ENCODE measurements around the gene GRIK2.

The GRIK2 gene

GRCh38 chr6:101605874-101606273 is 212.4 kb downstream of the GRIK2 start:
- no peak overlapping the region for H2AFZ ChIP-seq (ENCODE audit: insufficient read depth, low read length, poor library complexity)
- no peak overlapping the region for H3K14ac ChIP-seq (ENCODE audit: low read length)
- H3K4me1 ChIP-seq (ENCODE audit: control insufficient read depth in 1 of 2, insufficient read depth in 2 of 2, low read length in 2 of 2), result no peaks in the 10 kb centered on the region
- no peak overlapping the region for H3K27ac ChIP-seq (ENCODE audit: low read depth, low read length)
- no peaks in the 10 kb centered on the region for H3K79me1 ChIP-seq (ENCODE audit: low read length)
- no peak overlapping the region for H2AK5ac ChIP-seq (ENCODE audit: low read length)
- no peaks in the 10 kb centered on the region for H3K79me2 ChIP-seq (ENCODE audit: control insufficient read depth, insufficient read depth, low read length, poor library complexity)
- no peaks in the 10 kb centered on the region for H3K9me3 ChIP-seq (ENCODE audit: insufficient read depth, low read depth, low read length)
- H2BK120ac ChIP-seq (ENCODE audit: insufficient read depth, low read length, poor library complexity), result no peak overlapping the region
- no peaks in the 10 kb centered on the region for H3K36me3 ChIP-seq (ENCODE audit: control insufficient read depth in 1 of 2, insufficient read depth in 2 of 2, low read length in 2 of 2)
- H3K27me3 ChIP-seq (ENCODE audit: insufficient read depth, low read length), result no peaks in the 10 kb centered on the region
- no peak overlapping the region for H2BK12ac ChIP-seq (ENCODE audit: low read length)
- H4K8ac ChIP-seq (ENCODE audit: low read depth, low read length), result no peak overlapping the region
- no peak for DNase-seq
- no peak overlapping the region for H3K9ac ChIP-seq (ENCODE audit: low read length)
- H4K12ac ChIP-seq (ENCODE audit: low read depth, low read length), result no peak overlapping the region
- no peak overlapping the region for H3K4me3 ChIP-seq (ENCODE audit: low read depth, low read length)
- no peak overlapping the region for H3K23ac ChIP-seq (ENCODE audit: low read length)
- no peak overlapping the region for H3K18ac ChIP-seq (ENCODE audit: low read length)
- no peak overlapping the region for H3K4ac ChIP-seq (ENCODE audit: low read depth, low read length)
- H3K4me2 ChIP-seq (ENCODE audit: low read length), result no peak overlapping the region
- H2BK5ac ChIP-seq (ENCODE audit: low read depth, low read length, poor library complexity), result no peak overlapping the region
- H4K91ac ChIP-seq (ENCODE audit: low read depth, low read length), result no peak overlapping the region

GRCh38 chr6:101607111-101607690 is 213.7 kb downstream of the GRIK2 start:
- H3K79me1 ChIP-seq (ENCODE audit: low read length), result no peaks in the 10 kb centered on the region
- no peak overlapping the region for H3K4me2 ChIP-seq (ENCODE audit: low read length)
- DNase-seq, result no peak
- no peaks in the 10 kb centered on the region for H3K36me3 ChIP-seq (ENCODE audit: control insufficient read depth in 1 of 2, insufficient read depth in 2 of 2, low read length in 2 of 2)
- no peak overlapping the region for H4K8ac ChIP-seq (ENCODE audit: low read depth, low read length)
- no peak overlapping the region for H3K23ac ChIP-seq (ENCODE audit: low read length)
- no peaks in the 10 kb centered on the region for H3K9me3 ChIP-seq (ENCODE audit: insufficient read depth, low read depth, low read length)
- no peaks in the 10 kb centered on the region for H3K79me2 ChIP-seq (ENCODE audit: control insufficient read depth, insufficient read depth, low read length, poor library complexity)
- H3K14ac ChIP-seq (ENCODE audit: low read length), result no peak overlapping the region
- no peaks in the 10 kb centered on the region for H3K27me3 ChIP-seq (ENCODE audit: insufficient read depth, low read length)
- H2AFZ ChIP-seq (ENCODE audit: insufficient read depth, low read length, poor library complexity), result no peak overlapping the region
- H3K4me3 ChIP-seq (ENCODE audit: low read depth, low read length), result no peak overlapping the region
- H2BK12ac ChIP-seq (ENCODE audit: low read length), result no peak overlapping the region
- no peak overlapping the region for H4K91ac ChIP-seq (ENCODE audit: low read depth, low read length)
- H4K12ac ChIP-seq (ENCODE audit: low read depth, low read length), result no peak overlapping the region
- H3K4me1 ChIP-seq (ENCODE audit: control insufficient read depth in 1 of 2, insufficient read depth in 2 of 2, low read length in 2 of 2), result no peaks in the 10 kb centered on the region
- H2BK5ac ChIP-seq (ENCODE audit: low read depth, low read length, poor library complexity), result no peak overlapping the region
- no CpG with 5 or more reads among the region's 4 CpGs for WGBS (ENCODE audit: extremely low coverage, insufficient coverage, insufficient read length)
- no peak overlapping the region for H2AK5ac ChIP-seq (ENCODE audit: low read length)
- no peak overlapping the region for H3K9ac ChIP-seq (ENCODE audit: low read length)
- H3K27ac ChIP-seq (ENCODE audit: low read depth, low read length), result no peak overlapping the region
- no peak overlapping the region for H3K18ac ChIP-seq (ENCODE audit: low read length)
- no peak overlapping the region for H3K4ac ChIP-seq (ENCODE audit: low read depth, low read length)
- no peak overlapping the region for H2BK120ac ChIP-seq (ENCODE audit: insufficient read depth, low read length, poor library complexity)

GRCh38 chr6:101608703-101609102 is 215.2 kb downstream of the GRIK2 start:
- H2AFZ ChIP-seq (ENCODE audit: insufficient read depth, low read length, poor library complexity), result no peak overlapping the region
- H2AK5ac ChIP-seq (ENCODE audit: low read length), result no peak overlapping the region
- H3K4me1 ChIP-seq (ENCODE audit: control insufficient read depth in 1 of 2, insufficient read depth in 2 of 2, low read length in 2 of 2), result no peaks in the 10 kb centered on the region
- H3K4ac ChIP-seq (ENCODE audit: low read depth, low read length), result no peak overlapping the region
- no peak overlapping the region for H4K91ac ChIP-seq (ENCODE audit: low read depth, low read length)
- no peak overlapping the region for H3K23ac ChIP-seq (ENCODE audit: low read length)
- no peak overlapping the region for H3K27ac ChIP-seq (ENCODE audit: low read depth, low read length)
- DNase-seq, result no peak
- no peak overlapping the region for H2BK5ac ChIP-seq (ENCODE audit: low read depth, low read length, poor library complexity)
- no peak overlapping the region for H4K8ac ChIP-seq (ENCODE audit: low read depth, low read length)
- H3K4me2 ChIP-seq (ENCODE audit: low read length), result no peak overlapping the region
- H2BK120ac ChIP-seq (ENCODE audit: insufficient read depth, low read length, poor library complexity), result no peak overlapping the region
- H3K14ac ChIP-seq (ENCODE audit: low read length), result no peak overlapping the region
- H3K9ac ChIP-seq (ENCODE audit: low read length), result no peak overlapping the region
- H3K9me3 ChIP-seq (ENCODE audit: insufficient read depth, low read depth, low read length), result no peaks in the 10 kb centered on the region
- no peaks in the 10 kb centered on the region for H3K36me3 ChIP-seq (ENCODE audit: control insufficient read depth in 1 of 2, insufficient read depth in 2 of 2, low read length in 2 of 2)
- no peak overlapping the region for H4K12ac ChIP-seq (ENCODE audit: low read depth, low read length)
- no peak overlapping the region for H3K4me3 ChIP-seq (ENCODE audit: low read depth, low read length)
- no peaks in the 10 kb centered on the region for H3K27me3 ChIP-seq (ENCODE audit: insufficient read depth, low read length)
- no peaks in the 10 kb centered on the region for H3K79me2 ChIP-seq (ENCODE audit: control insufficient read depth, insufficient read depth, low read length, poor library complexity)
- no peaks in the 10 kb centered on the region for H3K79me1 ChIP-seq (ENCODE audit: low read length)
- H2BK12ac ChIP-seq (ENCODE audit: low read length), result no peak overlapping the region
- no peak overlapping the region for H3K18ac ChIP-seq (ENCODE audit: low read length)

- Histone ChIP-seq H2BK120ac (ENCODE audit: insufficient read depth, low read length, poor library complexity) (no peak overlapping the region), H3K4ac (ENCODE audit: low read depth, low read length) (no peak overlapping the region)
These were observed 220.0 kb downstream of the GRIK2 start for GRCh38 chr6:101613556-101613955.

More at GRCh38 chr6:101613556-101613955, 220.0 kb downstream of the GRIK2 start:
- H2AK5ac ChIP-seq (ENCODE audit: low read length), result no peak overlapping the region
- H2BK12ac ChIP-seq (ENCODE audit: low read length), result no peak overlapping the region
- no peaks in the 10 kb centered on the region for H3K9me3 ChIP-seq (ENCODE audit: insufficient read depth, low read depth, low read length)
- no peak overlapping the region for H3K14ac ChIP-seq (ENCODE audit: low read length)
- no peak overlapping the region for H3K9ac ChIP-seq (ENCODE audit: low read length)
- no peak overlapping the region for H4K8ac ChIP-seq (ENCODE audit: low read depth, low read length)
- no peak overlapping the region for H2BK5ac ChIP-seq (ENCODE audit: low read depth, low read length, poor library complexity)
- DNase-seq, result no peak
- H3K79me2 ChIP-seq (ENCODE audit: control insufficient read depth, insufficient read depth, low read length, poor library complexity), result no peaks in the 10 kb centered on the region
- H3K4me3 ChIP-seq (ENCODE audit: low read depth, low read length), result no peak overlapping the region
- no peaks in the 10 kb centered on the region for H3K27me3 ChIP-seq (ENCODE audit: insufficient read depth, low read length)
- H3K4me1 ChIP-seq (ENCODE audit: control insufficient read depth in 1 of 2, insufficient read depth in 2 of 2, low read length in 2 of 2), result no peaks in the 10 kb centered on the region
- H3K4me2 ChIP-seq (ENCODE audit: low read length), result no peak overlapping the region
- no peaks in the 10 kb centered on the region for H3K36me3 ChIP-seq (ENCODE audit: control insufficient read depth in 1 of 2, insufficient read depth in 2 of 2, low read length in 2 of 2)
- no peak overlapping the region for H4K91ac ChIP-seq (ENCODE audit: low read depth, low read length)
- no peak overlapping the region for H3K18ac ChIP-seq (ENCODE audit: low read length)
- H2AFZ ChIP-seq (ENCODE audit: insufficient read depth, low read length, poor library complexity), result no peak overlapping the region
- H3K27ac ChIP-seq (ENCODE audit: low read depth, low read length), result no peak overlapping the region
- H3K23ac ChIP-seq (ENCODE audit: low read length), result no peak overlapping the region
- H4K12ac ChIP-seq (ENCODE audit: low read depth, low read length), result no peak overlapping the region
- no CpG with 5 or more reads among the region's 2 CpGs for WGBS (ENCODE audit: extremely low coverage, insufficient coverage, insufficient read length)
- H3K79me1 ChIP-seq (ENCODE audit: low read length), result no peaks in the 10 kb centered on the region

Measured in trophoblast cell (in vitro differentiated cells and primary cell).